Prostate gland (tissue), 2 donors: ENCODE measurements around the gene HMX3.

Experiments used
- CTCF ChIP-seq, 4 experiments: fragments of 200-600 bp in 2 of 4; fragments of 450-650 bp in 2 of 4; sonication (generic) in 2 of 4; IDR thresholded peaks; 1 replicate in 3 of 4; 2 replicates in 1 of 4; pipeline ENCODE4 v1.5.1; 2016 to 2019; ENCODE audit warnings: antibody characterized with exemption in 4 of 4, mild to moderate bottlenecking in 2 of 4, moderate library complexity in 2 of 4
- POLR2A ChIP-seq: fragments of 450-650 bp; IDR thresholded peaks from one replicate; pipeline ENCODE4 v1.6.1; 2016; ENCODE audit warnings: antibody characterized with exemption, mild to moderate bottlenecking
- POLR2AphosphoS5 ChIP-seq: sonication (generic); formaldehyde crosslinking; IDR thresholded peaks from one replicate; pipeline ENCODE4 v1.6.1; 2017; ENCODE audit warnings: antibody characterized with exemption

- TF ChIP-seq CTCF (IDR thresholded peaks at IDR 0.05) (no peak), POLR2AphosphoS5 (no peak), POLR2A (no peak)
These were observed 52.0 kb downstream of the HMX3 start for GRCh38 chr10:123187781-123188180.
